GM21825 (cell line): ENCODE results near the gene B3GALT6.
"Not testable (repeated sequence)": the region's sequence is repeated elsewhere in the genome, so short reads cannot be mapped to it uniquely, and the experiment has no call there.

Source experiments
- ATAC-seq: cut with Tn5 transposase; IDR thresholded peaks from one replicate; pipeline ENCODE4 v1.9.1; 2021; ENCODE audit warnings: mild to moderate bottlenecking, moderate library complexity; ENCODE audit not compliant: unreplicated experiment

B3GALT6 gene

DNA sequence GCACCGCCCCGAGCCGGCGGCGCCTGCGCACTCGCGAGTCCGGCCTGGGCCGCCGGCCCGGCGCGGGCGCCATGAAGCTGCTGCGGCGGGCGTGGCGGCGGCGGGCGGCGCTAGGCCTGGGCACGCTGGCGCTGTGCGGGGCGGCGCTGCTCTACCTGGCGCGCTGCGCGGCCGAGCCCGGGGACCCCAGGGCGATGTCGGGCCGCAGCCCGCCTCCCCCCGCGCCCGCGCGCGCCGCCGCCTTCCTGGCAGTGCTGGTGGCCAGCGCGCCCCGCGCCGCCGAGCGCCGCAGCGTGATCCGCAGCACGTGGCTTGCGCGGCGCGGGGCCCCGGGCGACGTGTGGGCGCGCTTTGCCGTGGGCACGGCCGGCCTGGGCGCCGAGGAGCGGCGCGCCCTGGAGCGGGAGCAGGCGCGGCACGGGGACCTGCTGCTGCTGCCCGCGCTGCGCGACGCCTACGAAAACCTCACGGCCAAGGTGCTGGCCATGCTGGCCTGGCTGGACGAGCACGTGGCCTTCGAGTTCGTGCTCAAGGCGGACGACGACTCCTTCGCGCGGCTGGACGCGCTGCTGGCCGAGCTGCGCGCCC is at the start of gene B3GALT6:
Gene B3GALT6 (plus strand): TSS at position 30 of the 588 bp plus-strand sequence. CDS start 42 bp downstream, at position 72.
- ATAC-seq: peak; percentile 13

DNA sequence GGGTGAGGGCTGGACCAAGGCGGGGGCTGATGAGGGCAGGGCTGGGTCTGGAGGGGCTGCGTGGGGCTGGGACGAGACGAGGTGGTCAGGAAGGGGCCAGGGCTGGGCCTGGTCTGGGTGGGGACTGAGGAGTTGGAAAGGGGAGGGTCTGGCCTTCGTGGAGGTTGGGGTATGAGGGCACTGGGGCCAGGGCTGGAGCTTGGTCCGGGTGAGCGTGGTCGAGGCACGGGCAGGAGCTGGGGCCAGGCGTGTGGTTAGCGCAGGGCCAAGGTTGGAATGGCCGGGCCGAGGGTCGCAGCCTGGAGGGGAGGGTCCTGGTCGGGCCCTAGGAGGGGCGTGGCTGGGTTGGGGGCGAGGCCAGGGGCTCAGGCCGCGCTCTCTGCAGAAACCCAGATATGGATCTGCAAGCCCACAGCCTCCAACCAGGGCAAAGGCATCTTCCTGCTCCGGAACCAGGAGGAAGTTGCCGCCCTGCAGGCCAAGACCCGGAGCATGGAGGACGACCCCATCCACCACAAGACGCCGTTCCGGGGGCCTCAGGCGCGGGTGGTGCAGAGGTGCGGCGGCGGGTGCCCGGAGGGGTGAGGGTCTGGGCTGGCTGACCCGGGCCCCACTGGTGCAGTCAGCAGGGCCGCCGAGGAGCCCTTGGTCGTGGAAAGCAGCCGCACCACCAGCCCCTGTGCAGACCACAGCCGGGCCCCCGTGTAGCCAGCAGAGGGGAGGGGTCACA is 49.4 kb upstream of the B3GALT6 start:
- ATAC-seq: no peak

DNA sequence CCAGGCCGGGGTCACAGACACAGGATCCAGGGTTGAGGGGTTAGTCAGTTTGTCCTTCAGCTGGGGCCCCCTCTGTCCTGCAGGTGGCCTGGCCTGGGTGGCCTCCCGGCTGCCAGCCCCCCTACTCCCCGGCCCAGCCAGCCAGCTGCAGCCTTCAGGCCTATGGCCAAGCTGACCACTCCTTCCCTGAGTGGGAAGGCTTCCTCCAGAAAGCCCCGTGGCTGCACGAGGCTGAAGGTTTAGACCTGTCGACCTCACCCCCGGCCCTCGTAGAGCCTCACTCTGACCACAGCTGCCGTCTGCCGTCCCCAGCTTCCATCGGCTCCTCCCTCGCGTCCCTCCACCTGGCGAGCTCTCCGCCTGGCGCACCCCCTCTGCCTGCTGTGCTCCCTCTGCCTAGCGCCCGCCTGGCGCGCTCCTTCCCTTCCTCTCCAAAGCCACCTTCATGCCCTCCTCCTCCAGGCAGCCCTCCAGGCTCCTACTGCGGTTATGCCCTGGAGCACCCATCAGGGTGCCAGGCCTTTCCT is 48.8 kb upstream of the B3GALT6 start:
- no peak for ATAC-seq

DNA sequence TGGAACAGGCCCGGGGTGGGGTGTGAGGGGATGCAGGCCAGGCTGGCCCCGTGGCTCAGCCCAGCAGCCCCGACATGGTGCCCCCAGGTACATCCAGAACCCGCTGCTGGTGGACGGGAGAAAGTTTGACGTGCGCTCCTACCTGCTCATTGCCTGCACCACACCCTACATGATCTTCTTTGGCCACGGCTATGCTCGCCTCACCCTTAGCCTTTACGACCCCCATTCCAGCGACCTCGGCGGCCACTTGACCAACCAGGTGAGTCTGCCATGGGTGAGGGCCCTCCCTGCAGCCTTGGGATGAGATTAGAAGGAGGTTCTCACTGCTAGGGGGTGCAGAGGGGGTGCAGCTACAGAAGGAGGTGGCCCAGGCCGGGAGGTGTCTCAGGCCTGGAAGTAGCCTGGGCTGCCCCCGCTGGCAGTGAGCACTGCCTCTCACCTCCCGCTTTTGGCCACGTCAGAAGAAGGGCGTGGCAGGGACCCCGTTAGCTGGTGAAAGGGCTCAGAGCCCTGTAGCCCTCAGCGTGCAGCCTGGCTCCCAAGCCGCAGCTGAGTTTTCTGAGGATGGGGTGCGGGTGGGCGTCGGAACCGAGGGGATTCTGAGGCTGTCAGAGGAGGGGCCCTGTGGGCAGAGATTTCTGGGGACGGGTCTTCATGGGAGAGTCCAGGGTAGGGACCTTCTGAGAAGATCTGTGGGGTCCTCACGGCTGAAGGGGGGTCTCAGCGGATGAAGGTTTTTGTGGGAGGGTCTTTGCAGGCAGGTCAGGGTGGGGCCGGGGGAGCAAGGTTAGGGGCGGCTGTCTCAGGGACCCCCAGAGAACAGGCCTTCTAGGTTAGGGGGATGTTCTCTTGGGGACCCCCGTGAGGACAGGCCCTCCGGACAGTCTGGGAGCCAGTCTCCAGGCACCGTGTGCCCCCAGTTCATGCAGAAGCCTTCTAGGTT is 47.9 kb upstream of the B3GALT6 start:
- no peak for ATAC-seq

DNA sequence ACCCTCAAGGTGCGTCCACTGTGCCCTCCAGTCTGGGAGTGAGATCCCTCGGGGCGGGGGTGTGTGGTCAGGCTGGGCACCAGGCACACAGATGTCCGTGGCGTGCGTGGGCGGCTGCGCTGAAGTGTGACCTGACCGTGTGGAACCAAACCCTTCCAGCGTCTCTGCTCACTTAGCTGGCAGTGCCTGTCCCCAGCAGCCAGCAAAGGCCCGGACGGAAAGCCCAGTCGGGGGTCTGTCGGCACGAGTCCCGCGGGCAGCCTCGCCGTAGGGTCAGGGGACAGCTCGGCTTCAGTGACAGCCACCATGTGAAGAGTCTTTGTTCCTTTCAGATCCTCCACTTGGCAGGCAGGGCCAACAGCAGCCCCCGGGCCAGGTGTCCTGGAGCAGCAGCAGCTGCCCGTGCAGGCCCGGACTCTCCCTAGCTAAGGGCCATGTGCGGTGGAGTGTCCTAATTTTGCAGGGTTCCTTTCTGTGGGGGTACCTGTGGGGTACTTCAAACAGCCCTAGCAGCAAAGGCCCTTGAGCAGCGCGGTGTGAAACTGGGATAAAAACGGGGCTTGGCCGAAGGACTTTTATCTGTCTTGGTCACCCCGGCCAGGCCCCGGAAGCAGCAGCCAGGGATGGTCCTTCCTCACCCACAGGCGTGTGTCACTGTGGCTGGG is 46.8 kb upstream of the B3GALT6 start:
- ATAC-seq: no peak

DNA sequence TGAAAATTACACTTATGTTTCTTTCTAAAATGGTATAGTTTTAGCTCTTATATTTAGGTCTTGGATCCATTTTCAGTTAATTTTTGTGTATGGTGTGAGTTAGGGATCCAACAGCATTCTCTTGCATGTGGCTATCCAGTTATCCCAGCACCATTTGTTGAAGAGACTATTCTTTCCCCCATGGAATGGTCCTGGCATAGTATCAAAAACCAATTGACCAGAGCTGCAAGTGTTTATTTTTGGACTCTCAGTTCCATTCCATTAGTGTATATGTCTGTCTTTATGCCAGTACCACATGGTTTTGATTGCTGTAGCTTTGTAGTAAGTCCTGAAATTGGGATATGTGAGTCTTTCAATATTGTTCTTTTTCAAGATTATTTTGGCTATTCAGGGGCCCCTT is 44.1 kb upstream of the B3GALT6 start:
- ATAC-seq: no peak

DNA sequence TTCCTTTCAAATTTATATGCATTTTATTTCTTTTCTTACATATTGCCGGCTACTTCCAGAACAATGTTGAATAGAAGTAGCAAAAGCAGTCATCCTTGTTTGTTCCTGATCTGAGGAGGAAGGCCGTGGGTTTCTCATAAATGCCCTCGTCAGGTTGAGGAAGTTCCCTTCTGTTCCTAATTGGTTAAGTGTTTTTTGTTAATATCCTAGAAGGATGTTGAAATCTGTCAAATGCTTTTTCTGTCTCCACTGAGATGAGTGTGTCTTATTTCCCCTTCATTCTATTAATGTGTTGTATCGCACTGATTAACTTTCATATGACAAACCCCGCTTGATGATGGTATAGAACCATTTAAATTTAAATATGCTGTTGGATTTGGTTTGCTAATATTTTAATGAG is 42.9 kb upstream of the B3GALT6 start:
- no peak for ATAC-seq

DNA sequence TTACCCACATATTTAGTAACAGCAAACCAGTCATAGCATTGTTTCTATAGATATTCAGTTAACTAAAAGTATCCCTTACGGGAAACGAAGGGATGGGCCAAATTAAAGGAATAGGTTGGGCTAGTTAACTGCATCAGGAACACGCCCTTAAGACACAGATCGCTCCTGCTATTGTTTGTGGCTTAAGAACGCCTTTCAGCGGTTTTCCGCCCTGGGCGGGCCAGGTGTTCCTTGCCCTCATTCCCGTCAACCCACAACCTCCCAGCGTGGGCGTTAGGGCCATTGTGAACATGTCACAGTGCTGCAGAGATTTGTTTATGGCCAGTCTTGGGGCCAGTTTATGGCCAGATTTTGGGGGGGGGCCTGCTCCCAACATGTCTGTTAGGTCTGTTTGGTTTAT is 40.3 kb upstream of the B3GALT6 start:
- no peak for ATAC-seq

DNA sequence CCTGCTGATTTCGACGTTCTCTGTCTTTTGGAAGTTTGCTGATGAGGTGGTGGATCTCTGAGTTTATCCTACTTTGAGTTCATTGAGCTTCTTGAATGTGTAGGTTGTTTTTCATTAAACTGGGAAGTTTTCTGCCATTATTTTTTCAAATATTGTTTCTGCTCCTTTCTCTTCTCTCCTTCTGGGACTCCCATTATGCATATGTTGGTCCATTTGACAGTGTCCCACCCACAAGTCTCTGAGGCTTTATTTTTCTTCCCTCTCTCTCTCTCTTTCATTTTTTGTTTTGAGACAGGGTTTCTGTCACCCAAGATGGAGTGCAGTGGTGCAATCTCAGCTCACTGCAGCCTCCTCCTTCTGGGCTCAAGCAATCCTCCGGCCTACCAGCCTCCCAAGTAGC is 37.3 kb upstream of the B3GALT6 start:
- ATAC-seq: no peak

DNA sequence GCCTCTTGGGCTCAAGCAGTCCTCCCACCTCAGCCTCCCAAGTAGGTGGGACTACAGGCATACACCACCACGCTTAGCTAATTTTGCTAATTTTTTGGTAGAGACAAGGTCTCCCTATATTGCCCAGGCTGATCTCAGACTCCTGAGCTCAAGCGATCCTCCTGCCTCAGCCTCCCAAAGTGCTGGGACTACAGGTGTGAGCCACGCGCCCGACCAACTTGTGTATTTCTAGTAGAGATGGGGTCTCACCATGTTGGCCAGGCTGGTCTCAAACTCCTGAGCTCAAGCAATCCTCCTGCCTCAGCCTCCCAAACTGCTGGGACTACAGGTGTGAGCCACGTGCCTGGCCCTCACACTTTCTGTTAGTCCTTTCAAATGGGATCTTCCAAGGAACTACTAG is 36.3 kb upstream of the B3GALT6 start:
- ATAC-seq: not testable (repeated sequence)

DNA sequence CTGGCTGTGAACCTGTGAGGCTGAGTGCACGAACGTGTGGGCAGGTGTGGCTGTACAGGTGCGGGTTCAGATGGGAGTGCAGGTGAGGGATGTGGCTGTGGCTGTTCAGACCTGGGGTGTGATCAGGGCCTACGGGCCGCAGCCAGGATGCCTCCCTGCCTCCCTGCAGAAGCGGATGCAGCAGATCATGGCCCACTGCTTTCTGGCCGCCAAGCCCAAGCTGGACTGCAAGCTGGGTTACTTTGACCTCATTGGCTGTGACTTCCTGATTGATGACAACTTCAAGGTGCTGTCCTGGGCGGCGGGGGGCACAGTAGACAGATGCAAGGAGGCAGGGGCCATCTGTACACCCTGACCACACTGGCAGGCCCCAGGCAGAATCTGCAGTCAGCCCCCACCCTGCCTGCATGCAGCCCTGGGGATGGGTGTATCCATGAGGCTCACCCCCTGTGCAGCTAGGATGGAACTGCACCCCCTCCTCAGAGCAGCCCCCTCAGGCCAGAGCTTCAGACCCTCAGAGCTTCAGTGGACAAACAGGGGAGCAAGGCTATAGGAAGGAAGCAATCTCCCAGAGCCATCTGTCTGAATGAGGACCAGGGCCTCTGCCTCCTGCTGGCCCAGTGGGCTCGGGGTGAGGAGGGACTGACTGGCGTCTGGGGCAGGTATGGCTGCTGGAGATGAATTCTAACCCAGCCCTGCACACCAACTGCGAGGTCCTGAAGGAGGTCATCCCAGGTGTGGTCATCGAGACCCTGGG is 35.4 kb upstream of the B3GALT6 start:
- ATAC-seq: no peak

DNA sequence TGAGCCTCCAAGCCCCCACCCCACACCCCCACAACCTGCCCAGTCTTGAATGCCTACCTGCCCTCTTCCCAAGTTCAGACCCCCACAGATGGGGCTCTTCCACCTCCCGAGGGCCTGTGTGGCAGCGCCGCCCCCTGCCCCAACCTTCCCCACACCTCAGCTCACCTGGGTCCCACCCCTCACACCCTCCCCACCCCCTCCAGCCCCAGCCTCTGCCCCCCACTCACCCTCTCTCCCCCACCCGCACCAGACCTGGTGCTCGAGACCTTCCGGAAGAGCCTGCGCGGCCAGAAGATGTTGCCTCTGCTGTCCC is 34.9 kb upstream of the B3GALT6 start:
- ATAC-seq: no peak

DNA sequence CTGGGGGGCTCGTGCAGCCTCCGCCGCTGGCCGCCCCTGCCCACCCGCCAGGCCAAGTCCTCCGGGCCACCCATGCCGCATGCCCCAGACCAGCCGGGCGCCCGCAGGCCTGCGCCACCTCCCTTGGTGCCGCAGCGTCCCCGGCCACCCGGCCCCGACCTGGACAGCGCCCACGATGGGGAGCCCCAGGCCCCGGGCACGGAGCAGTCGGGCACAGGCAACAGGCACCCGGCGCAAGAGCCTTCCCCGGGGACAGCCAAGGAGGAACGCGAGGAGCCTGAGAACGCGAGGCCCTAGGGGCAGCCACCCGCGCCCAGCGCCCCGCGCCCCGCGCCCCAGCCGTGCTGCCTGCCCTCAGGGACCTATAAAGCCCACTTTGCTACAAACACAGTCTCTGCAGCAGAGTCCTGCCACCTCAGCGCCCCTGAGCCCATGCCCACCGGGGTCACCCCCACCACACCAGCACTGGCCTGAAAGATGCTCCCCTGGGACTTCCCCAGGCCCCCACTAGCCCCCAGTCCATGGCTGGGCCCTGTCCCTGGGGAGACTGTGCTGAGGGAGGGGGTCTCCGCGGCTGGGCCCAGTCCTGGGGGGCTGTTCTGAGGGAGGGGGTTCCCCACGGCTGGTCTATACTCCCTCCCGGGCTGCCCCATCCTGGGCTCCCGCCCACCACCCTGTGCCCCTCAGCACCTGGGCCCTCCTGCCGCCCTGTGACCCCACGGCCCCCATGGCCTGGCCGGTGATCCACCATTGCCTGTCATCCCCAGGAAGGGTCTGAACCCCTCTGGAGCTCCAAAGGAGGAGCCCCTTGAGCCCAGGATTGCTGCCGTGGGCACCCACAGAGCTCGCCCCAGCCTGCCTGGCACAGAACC is 34.2 kb upstream of the B3GALT6 start:
- ATAC-seq: no peak

DNA sequence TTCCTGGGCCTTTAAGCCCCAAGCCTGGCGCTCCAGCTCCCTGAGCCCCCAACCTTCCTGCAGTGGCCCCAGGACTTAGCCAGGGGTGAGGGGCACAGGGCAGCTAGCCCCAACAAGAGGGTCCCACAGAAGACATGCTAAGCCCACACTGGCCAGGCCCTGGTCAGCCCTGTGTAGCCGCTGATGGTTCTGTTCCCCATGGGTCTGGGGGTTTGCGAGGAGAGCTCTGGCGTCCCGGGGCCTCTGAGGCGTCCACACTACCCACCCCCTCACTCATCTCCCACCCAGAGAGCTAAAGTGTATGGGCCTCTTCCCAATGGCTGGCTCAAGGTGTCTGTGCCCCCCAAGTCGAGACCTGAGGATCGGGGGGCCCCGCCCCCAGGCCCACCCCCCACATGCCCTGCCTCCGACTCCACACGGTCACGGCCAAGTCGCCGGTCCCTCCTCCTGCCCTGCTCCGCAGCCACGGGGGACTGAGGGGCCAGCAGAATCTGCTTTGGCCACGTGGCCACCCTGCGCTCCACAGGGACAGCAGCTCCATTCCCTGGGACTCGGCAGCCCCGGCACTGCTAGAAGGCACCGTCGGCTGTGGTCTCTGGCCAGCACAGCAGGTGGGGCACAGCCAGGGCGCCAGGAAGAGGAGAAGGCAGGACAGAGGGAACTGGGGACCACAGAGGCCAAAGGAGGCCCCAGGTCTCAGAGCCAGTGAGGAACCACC is 33.5 kb upstream of the B3GALT6 start:
- no peak for ATAC-seq

DNA sequence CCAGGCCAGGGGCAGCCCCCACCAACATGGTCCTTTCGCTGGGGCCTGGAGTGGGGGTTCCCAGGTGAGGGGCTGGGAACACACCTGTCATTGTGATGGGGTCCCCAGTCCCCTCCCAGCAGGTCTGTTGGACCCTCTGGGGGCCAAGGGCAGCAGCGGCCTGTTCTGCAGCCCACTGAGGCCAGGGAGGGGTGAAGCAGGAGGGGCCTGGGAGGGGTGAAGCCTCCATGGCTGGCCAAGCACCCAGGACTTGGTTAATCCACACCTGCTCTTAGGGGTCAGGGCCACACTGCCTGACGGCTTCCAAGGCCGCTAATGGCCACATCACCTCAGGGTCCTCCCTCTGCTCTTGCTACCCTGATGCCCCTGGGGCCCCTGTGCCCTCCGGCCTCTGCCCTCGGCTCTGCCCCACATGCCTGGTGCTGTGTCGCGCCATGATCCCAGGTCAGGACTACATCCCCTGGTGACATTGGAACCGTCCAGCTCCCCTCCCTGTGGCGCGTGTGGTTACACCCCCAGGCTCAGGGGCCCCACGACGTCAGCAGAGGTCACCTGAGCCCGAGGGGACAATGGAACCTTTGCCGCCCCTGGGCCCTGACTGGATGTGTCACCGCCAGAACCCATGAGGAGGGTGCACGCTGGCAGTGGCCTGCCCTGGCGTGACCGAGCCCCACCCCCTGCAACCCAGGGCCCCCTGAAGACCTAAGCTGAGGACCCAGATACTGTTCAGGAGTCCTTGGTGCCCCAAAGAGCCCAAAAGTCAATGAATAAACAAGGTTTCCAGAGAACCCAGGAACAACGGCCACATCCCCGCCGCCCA is 32.7 kb upstream of the B3GALT6 start:
- no peak for ATAC-seq

DNA sequence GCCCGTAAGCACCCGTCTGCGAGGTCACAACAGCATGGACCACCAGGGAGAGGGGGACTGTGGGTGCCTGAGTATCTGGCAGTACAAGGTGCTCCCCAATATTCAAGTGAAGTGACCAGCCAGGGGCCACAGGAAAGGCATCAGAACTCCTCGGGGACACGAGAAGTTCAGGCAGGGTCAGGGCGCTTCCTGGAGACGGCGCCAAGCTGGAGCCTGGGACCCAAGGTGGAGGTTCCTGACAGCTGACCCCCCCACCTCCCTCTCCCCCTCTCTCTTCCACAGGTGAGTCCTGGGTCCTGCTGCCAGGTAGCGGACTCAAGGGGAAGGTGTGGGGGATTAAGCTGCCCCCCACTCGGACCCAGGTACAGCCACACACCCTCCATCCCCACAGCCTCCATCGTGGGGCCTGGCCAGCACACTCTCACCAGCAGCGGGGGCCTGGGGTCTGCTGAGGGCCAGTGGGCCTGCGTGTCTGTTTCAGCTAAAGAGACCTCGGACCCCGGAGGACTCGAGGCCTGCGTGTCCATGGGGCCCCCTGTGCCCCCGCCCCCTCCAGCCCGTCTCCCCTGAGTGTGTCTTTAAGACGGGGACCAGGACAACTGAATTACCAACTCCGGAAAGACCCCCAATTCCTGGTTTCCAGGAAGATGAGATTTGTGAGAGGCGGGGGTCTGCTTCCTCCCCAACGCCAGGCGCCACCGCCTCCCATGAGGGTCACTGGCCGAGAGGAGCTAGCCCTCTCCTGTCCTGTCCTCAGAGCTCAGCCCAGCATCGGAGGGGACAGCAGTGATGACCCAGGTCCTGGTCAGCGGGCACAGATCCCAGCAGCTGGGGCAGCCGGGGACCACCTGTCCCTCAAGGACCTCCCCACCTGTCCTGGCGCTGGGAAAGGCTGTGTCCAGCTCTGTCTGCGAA is 31.8 kb upstream of the B3GALT6 start:
- no peak for ATAC-seq
